ENCODE measurements around the gene FBXO11. TPM values are rescaled to one million over a fixed set of nuclear protein-coding genes. Genes with fewer than 3 reads are reported as not detected.

FBXO11 gene
- total RNA-seq, 3 donors from 2014 or later (not counting 1 experiment from before 2014, with no cell fraction given) = 104 to 110 (median 105) TPM

DNA sequence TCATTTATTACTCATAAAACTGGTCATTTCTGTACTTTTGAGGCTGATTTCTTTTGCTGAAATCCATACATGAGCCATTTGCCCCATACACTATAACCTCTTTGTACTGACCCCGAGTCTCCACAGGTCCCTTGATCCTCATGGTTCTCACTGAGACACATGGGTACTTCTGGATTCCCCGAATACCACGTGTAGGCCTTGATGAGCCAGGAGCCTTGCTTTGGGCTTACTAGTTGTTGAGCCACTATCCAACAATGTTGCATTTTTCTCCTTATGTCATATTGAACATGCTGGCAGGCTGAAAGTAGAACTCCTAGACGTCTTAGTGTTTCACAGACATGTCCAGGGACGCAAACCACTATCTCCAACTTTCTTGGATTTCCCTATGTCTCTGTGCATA lies 2.4 kb upstream of the FBXO11 start:
- DNase-seq (no peak), ATAC-seq (no peak)
- TF ChIP-seq, protein P1, sequence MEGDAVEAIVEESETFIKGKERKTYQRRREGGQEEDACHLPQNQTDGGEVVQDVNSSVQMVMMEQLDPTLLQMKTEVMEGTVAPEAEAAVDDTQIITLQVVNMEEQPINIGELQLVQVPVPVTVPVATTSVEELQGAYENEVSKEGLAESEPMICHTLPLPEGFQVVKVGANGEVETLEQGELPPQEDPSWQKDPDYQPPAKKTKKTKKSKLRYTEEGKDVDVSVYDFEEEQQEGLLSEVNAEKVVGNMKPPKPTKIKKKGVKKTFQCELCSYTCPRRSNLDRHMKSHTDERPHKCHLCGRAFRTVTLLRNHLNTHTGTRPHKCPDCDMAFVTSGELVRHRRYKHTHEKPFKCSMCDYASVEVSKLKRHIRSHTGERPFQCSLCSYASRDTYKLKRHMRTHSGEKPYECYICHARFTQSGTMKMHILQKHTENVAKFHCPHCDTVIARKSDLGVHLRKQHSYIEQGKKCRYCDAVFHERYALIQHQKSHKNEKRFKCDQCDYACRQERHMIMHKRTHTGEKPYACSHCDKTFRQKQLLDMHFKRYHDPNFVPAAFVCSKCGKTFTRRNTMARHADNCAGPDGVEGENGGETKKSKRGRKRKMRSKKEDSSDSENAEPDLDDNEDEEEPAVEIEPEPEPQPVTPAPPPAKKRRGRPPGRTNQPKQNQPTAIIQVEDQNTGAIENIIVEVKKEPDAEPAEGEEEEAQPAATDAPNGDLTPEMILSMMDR (IDR thresholded peaks at IDR 0.05) = no peak
- Mint-ChIP-seq H3K4me1 (peaks cover 23 to 26% of the 10 kb centered on the region in 2 donors), H3K27ac (peak overlapping the region; percentile 29 to 93), H3K36me3 (no peaks in the 10 kb centered on the region), H3K9me3 (no peaks in the 10 kb centered on the region), H3K27me3 (ENCODE audit: low read depth in 2 of 2) (no peaks in the 10 kb centered on the region), H3K4me3 (peak overlapping the region; percentile 49)
- WGBS (ENCODE audit: insufficient coverage) = 97% methylated on average over 5 of the region's 5 CpGs
- Histone ChIP-seq H3K27ac (ENCODE audit: low read length) (no peak overlapping the region), H3K9me3 (ENCODE audit: control insufficient read depth, insufficient read depth, low read length) (no peaks in the 10 kb centered on the region), H3K4me3 (ENCODE audit: low read length) (no peak overlapping the region), H3K27me3 (ENCODE audit: control insufficient read depth, insufficient read depth, low read length) (no peaks in the 10 kb centered on the region), H3K4me1 (ENCODE audit: control insufficient read depth, insufficient read depth, low read length) (peaks cover 7% of the 10 kb centered on the region), H3K36me3 (ENCODE audit: control insufficient read depth, insufficient read depth, low read length) (no peaks in the 10 kb centered on the region)
- intact Hi-C loops (cut with micrococcal nuclease) = loop anchor here (5.0 kb wide), 2 partner anchors 51 to 514 kb away; no protein-coding TSS in a partner anchor

GRCh38 chr2:47907039-47907781 lies 912 bp upstream of the FBXO11 start:
- Mint-ChIP-seq H3K27ac (peak overlapping the region; percentile 93 to 98), H3K4me3 (peak overlapping the region; percentile 95), H3K4me1 (peaks cover 36 to 41% of the 10 kb centered on the region in 2 donors), H3K9me3 (no peaks in the 10 kb centered on the region), H3K36me3 (no peaks in the 10 kb centered on the region), H3K27me3 (ENCODE audit: low read depth in 2 of 2) (no peaks in the 10 kb centered on the region)
- H3K27ac ChIP-seq (ENCODE audit: low read length) = peak overlapping the region; percentile 83
- H3K4me3 ChIP-seq (ENCODE audit: low read length) = peak overlapping the region; percentile 57
- H3K36me3 ChIP-seq (ENCODE audit: control insufficient read depth, insufficient read depth, low read length) = no peaks in the 10 kb centered on the region
- DNase-seq = peak in 1 of 2 donors; percentile 78
- WGBS (ENCODE audit: insufficient coverage) = 9% methylated on average over 12 of the region's 15 CpGs
- peaks cover 7% of the 10 kb centered on the region for H3K4me1 ChIP-seq (ENCODE audit: control insufficient read depth, insufficient read depth, low read length)
- no peak for ATAC-seq
- H3K9me3 ChIP-seq (ENCODE audit: control insufficient read depth, insufficient read depth, low read length) = no peaks in the 10 kb centered on the region
- no peaks in the 10 kb centered on the region for H3K27me3 ChIP-seq (ENCODE audit: control insufficient read depth, insufficient read depth, low read length)
- TF ChIP-seq, protein P1 (IDR thresholded peaks at IDR 0.05) = no peak
- intact Hi-C loops (cut with micrococcal nuclease) = loop anchor here (2.0 to 5.0 kb wide), 4 partner anchors 50 to 515 kb away; partner anchors contain the start of gene MSH6

- Mint-ChIP-seq H3K4me1 (peaks cover 41 to 44% of the 10 kb centered on the region in 2 donors), H3K9me3 (no peaks in the 10 kb centered on the region), H3K4me3 (peak overlapping the region; percentile 95), H3K36me3 (no peaks in the 10 kb centered on the region), H3K27me3 (ENCODE audit: low read depth in 2 of 2) (no peaks in the 10 kb centered on the region), H3K27ac (peak overlapping the region; percentile 93 to 98)
- TF ChIP-seq, protein P1 (IDR thresholded peaks at IDR 0.05) = no peak
- Histone ChIP-seq H3K27ac (ENCODE audit: low read length) (peak overlapping the region; percentile 97), H3K9me3 (ENCODE audit: control insufficient read depth, insufficient read depth, low read length) (no peaks in the 10 kb centered on the region), H3K27me3 (ENCODE audit: control insufficient read depth, insufficient read depth, low read length) (no peaks in the 10 kb centered on the region), H3K36me3 (ENCODE audit: control insufficient read depth, insufficient read depth, low read length) (no peaks in the 10 kb centered on the region), H3K4me3 (ENCODE audit: low read length) (peak overlapping the region; percentile 89), H3K4me1 (ENCODE audit: control insufficient read depth, insufficient read depth, low read length) (peaks cover 7% of the 10 kb centered on the region)
- under 1% methylated on average over 95 of the region's 105 CpGs for WGBS (ENCODE audit: insufficient coverage)
- DNase-seq = peak; percentile 62 to 76
- peak; percentile 0 to 6 (median 4) for ATAC-seq
- intact Hi-C loops (cut with micrococcal nuclease) = loop anchor here (1.0 to 5.0 kb wide), 5 partner anchors 17 to 517 kb away; partner anchors contain the start of gene MSH6
Measured at GRCh38 chr2:47905386-47906156, 727 bp downstream of the FBXO11 start.
